Caco-2 (cell line): ENCODE data around the gene MID1IP1. TPM values are rescaled to one million over a fixed set of nuclear protein-coding genes. Genes with fewer than 3 reads are reported as not detected.

ENCODE experiments used
- Bru-seq: library from RNA; stranded (reverse); fragments of 400-500 nt; gene quantifications from one replicate; lab custom pipeline; 2021; lab: Mats Ljungman, UMichigan
- BruChase-seq, 2 experiments: library from RNA; stranded (reverse); fragments of 400-500 nt; gene quantifications; one replicate each; lab custom pipeline; 2021; lab: Mats Ljungman, UMichigan
- BruUV-seq: library from RNA; stranded (reverse); fragments of 400-500 nt; replicated peaks from 2 replicates; lab custom pipeline; 2021; lab: Mats Ljungman, UMichigan
- CTCF ChIA-PET: fragments of 300-600 bp; sonication (Branson Sonifier 250); formaldehyde crosslinking; loops from one replicate; lab custom pipeline; 2022; ENCODE audit warnings: antibody characterized with exemption; lab: Charles Lee
- POLR2A ChIA-PET: fragments of 300-600 bp; sonication (Branson Sonifier 250); formaldehyde crosslinking; loops from one replicate; lab custom pipeline; 2022; ENCODE audit warnings: antibody characterized with exemption; lab: Charles Lee
- DNase-seq, 2 experiments: peaks; one replicate each; pipeline versions ENCODE4 v3.0.0 to v3.0.0-alpha.2; 2020 to 2022
- H3K27me3 ChIP-seq: replicated peaks from 2 replicates; pipeline ENCODE4 v1.6.0; 2011; ENCODE audit warnings: low read length; ENCODE audit not compliant: control insufficient read depth, insufficient read depth
- H3K36me3 ChIP-seq: 2 replicates; pipeline ENCODE4 v1.5.1; 2011; ENCODE audit warnings: low read length; ENCODE audit not compliant: control insufficient read depth, insufficient read depth
- H3K4me1 ChIP-seq: fragments of 250-450 bp; sonication (Bioruptor Pico); 2 replicates; pipeline ENCODE4 v1.5.1; 2020; ENCODE audit warnings: mild to moderate bottlenecking
- H3K4me3 ChIP-seq: 2 replicates; pipeline ENCODE4 v1.5.1; 2011; ENCODE audit warnings: low read depth, mild to moderate bottlenecking, control low read depth, low read length
- H3K9me3 ChIP-seq: fragments of 250-450 bp; sonication (Bioruptor Pico); 2 replicates; pipeline ENCODE4 v1.5.1; 2020; ENCODE audit warnings: mild to moderate bottlenecking, moderate library complexity
- H3K27ac Mint-ChIP-seq: one replicate; pipeline ENCODE4 v1.8.0; 2022; ENCODE audit warnings: mixed read lengths; ENCODE audit not compliant: unreplicated experiment
- H3K27me3 Mint-ChIP-seq: one replicate; pipeline ENCODE4 v1.8.0; 2022; ENCODE audit warnings: mixed read lengths; ENCODE audit not compliant: insufficient read depth, unreplicated experiment
- H3K36me3 Mint-ChIP-seq: one replicate; pipeline ENCODE4 v1.8.0; 2022; ENCODE audit warnings: mild to moderate bottlenecking, mixed read lengths; ENCODE audit not compliant: insufficient read depth, unreplicated experiment
- H3K4me1 Mint-ChIP-seq: one replicate; pipeline ENCODE4 v1.8.0; 2022; ENCODE audit warnings: low read depth, mixed read lengths; ENCODE audit not compliant: unreplicated experiment
- H3K4me3 Mint-ChIP-seq: one replicate; pipeline ENCODE4 v1.8.0; 2022; ENCODE audit warnings: mild to moderate bottlenecking, moderate library complexity, mixed read lengths; ENCODE audit not compliant: unreplicated experiment
- H3K9me3 Mint-ChIP-seq: one replicate; pipeline ENCODE4 v1.8.0; 2022; ENCODE audit warnings: mixed read lengths; ENCODE audit not compliant: unreplicated experiment
- CTCF ChIP-seq, 2 experiments: fragments of 200-600 bp in 1 of 2; IDR thresholded peaks; 1 replicate in 1 of 2; 2 replicates in 1 of 2; pipeline versions ENCODE4 v1.5.1 to v1.8.0; 2011 to 2022; ENCODE audit warnings: antibody characterized with exemption in 1 of 2, control low read depth in 1 of 2, inconsistent platforms in 1 of 2, low read depth in 1 of 2, low read length in 1 of 2, mild to moderate bottlenecking in 1 of 2, moderate library complexity in 1 of 2; ENCODE audit not compliant: insufficient read depth in 1 of 2, severe bottlenecking in 1 of 2, unreplicated experiment in 1 of 2
- intact Hi-C: fragments of 100-400 bp; cut with micrococcal nuclease; formaldehyde crosslinking; loops from one replicate; pipeline ENCODE4 v1.10.0; 2022; ENCODE audit not compliant: unreplicated experiment
- long read RNA-seq: library from polyadenylated mRNA; stranded (forward); transcript quantifications from one replicate; pipeline ENCODE4 v2.0.0, GENCODE V29; 2022
- total RNA-seq: library from RNA; stranded (reverse); gene quantifications from 2 replicates; pipeline ENCODE4 v1.2.3, GENCODE V29; 2022

MID1IP1 gene
- total RNA-seq, result 35.5 and 40.6 TPM in 2 replicates
- Bru-seq, nascent RNA, result percentile 89 among the genes with signal in this experiment
- BruChase-seq, experiment 1, labeled RNA remaining after a 2-hour chase, result percentile 93 among the genes with signal in this experiment
- percentile 84 among the genes with signal in this experiment for BruChase-seq, experiment 2, labeled RNA remaining after a 6-hour chase
- long read RNA-seq, transcript MID1IP1-201 (2 exons, 2,536 nt), result major isoform, 20 of 31 reads
- long read RNA-seq, partial matches to known transcripts, result 0 of 31 reads
- long read RNA-seq, other reads (novel, unspliced or antisense), result 11 of 31 reads

GRCh38 chrX:38800981-38801845, at the start of gene MID1IP1:
Gene MID1IP1 (plus strand): TSS chrX:38801459. CDS start chrX:38804947, 3,488 bp downstream.
- Mint-ChIP-seq H3K27ac (peak within 1 kb of the TSS; percentile 99), H3K4me3 (peak within 1 kb of the TSS; percentile 96), H3K4me1 (no peaks in the 10 kb centered on the region), H3K9me3 (no peaks in the 10 kb centered on the region), H3K36me3 (peaks cover 42% of the 10 kb centered on the region), H3K27me3 (no peaks in the 10 kb centered on the region)
- Histone ChIP-seq H3K27me3 (no peaks in the 10 kb centered on the region), H3K4me3 (peak within 1 kb of the TSS; percentile 51), H3K36me3 (no peaks in the 10 kb centered on the region), H3K9me3 (no peaks in the 10 kb centered on the region), H3K4me1 (no peaks in the 10 kb centered on the region; the same call in 1 of the 2 replicates)
- POLR2A ChIA-PET, result no interaction called here
- DNase-seq, result peak; percentile 89 to 91
- no peak for TF ChIP-seq CTCF (IDR thresholded peaks at IDR 0.05; ENCODE audit: insufficient read depth in 1 of 2, low read depth in 1 of 2, low read length in 1 of 2, severe bottlenecking in 1 of 2, unreplicated experiment in 1 of 2)
- CTCF ChIA-PET, result no interaction called here
- BruUV-seq, result no TSS peak
- intact Hi-C loops, result loop anchor here (1.0 kb wide), 2 partner anchors 216 to 348 kb away; no protein-coding TSS in a partner anchor

- Histone ChIP-seq H3K27me3 (no peaks in the 10 kb centered on the region), H3K4me3 (no peak overlapping the region), H3K4me1 (no peaks in the 10 kb centered on the region), H3K36me3 (no peaks in the 10 kb centered on the region), H3K9me3 (no peaks in the 10 kb centered on the region)
- Mint-ChIP-seq H3K4me1 (no peaks in the 10 kb centered on the region), H3K27ac (no peak overlapping the region), H3K27me3 (peaks cover 6% of the 10 kb centered on the region), H3K4me3 (no peak overlapping the region), H3K36me3 (no peaks in the 10 kb centered on the region), H3K9me3 (no peaks in the 10 kb centered on the region)
- POLR2A ChIA-PET, result no interaction called here
- peak; percentile 50 to 56 for TF ChIP-seq CTCF (IDR thresholded peaks at IDR 0.05; ENCODE audit: insufficient read depth in 1 of 2, low read depth in 1 of 2, low read length in 1 of 2, severe bottlenecking in 1 of 2, unreplicated experiment in 1 of 2)
- no TSS peak for BruUV-seq
- CTCF ChIA-PET, result interaction anchor here (0.6 kb wide), 1 partner anchor 683 kb away, joined by 3 read pairs; no protein-coding TSS in a partner anchor
- DNase-seq, result peak in 1 of 2 experiments; percentile 35
- intact Hi-C loops, result loop anchor here (2.0 to 10.0 kb wide), 2 partner anchors 89 to 489 kb away; no protein-coding TSS in a partner anchor
Measured at GRCh38 chrX:38754102-38754790, 47.0 kb upstream of the MID1IP1 start.
